Naive thymus-derived CD4-positive, alpha-beta T cell (primary cell): ENCODE results near the gene DRC7. TPM values are rescaled to one million over a fixed set of nuclear protein-coding genes. Genes with fewer than 3 reads are reported as not detected.

Experiments
- ATAC-seq: fragments of 150-1000 bp; cut with Tn5 transposase; 2 replicates; pipeline ENCODE4 v1.10.0; 2021; ENCODE audit warnings: mild to moderate bottlenecking, moderate library complexity
- CTCF ChIA-PET: fragments of 350-600 bp; sonication (Branson Sonifier 250); formaldehyde crosslinking; loops from one replicate; lab custom pipeline; 2021; ENCODE audit warnings: antibody characterized with exemption; lab: Charles Lee
- POLR2A ChIA-PET: fragments of 350-600 bp; sonication (Branson Sonifier 250); formaldehyde crosslinking; loops from one replicate; lab custom pipeline; 2021; ENCODE audit warnings: antibody characterized with exemption, inconsistent platforms; lab: Charles Lee
- DNase-seq, 9 donors: peaks; one replicate each; pipeline versions ENCODE4 v3.0.0 to v3.0.0-alpha.2; 2020 to 2022; ENCODE audit warnings: mixed read lengths in 1 of 9
- H3K27ac ChIP-seq: one replicate; pipeline ENCODE4 v1.7.0; 2013; ENCODE audit warnings: mild to moderate bottlenecking, low read depth, low read length, moderate library complexity
- H3K27me3 ChIP-seq, 2 donors: one replicate each; pipeline ENCODE4 v1.7.0; 2013; ENCODE audit warnings: low read length in 2 of 2, mild to moderate bottlenecking in 2 of 2, moderate library complexity in 2 of 2; ENCODE audit not compliant: control insufficient read depth in 2 of 2, insufficient read depth in 2 of 2
- H3K36me3 ChIP-seq, 3 experiments: 1 replicate in 2 of 3; 2 replicates in 1 of 3; pipeline ENCODE4 v1.7.0; 2013; ENCODE audit warnings: low read length in 3 of 3, mild to moderate bottlenecking in 3 of 3, moderate library complexity in 1 of 3; ENCODE audit not compliant: insufficient read depth in 3 of 3, control insufficient read depth in 2 of 3
- H3K4me1 ChIP-seq, 2 donors: one replicate each; pipeline ENCODE4 v1.7.0; 2013; ENCODE audit warnings: low read length in 2 of 2, mild to moderate bottlenecking in 2 of 2, moderate library complexity in 1 of 2; ENCODE audit not compliant: control insufficient read depth in 2 of 2, insufficient read depth in 2 of 2
- H3K4me3 ChIP-seq: 2 replicates; pipeline ENCODE4 v1.7.0; 2013; ENCODE audit warnings: mild to moderate bottlenecking, low read length
- H3K9me3 ChIP-seq, 3 experiments: 1 replicate in 2 of 3; 2 replicates in 1 of 3; pipeline ENCODE4 v1.7.0; 2013; ENCODE audit warnings: low read length in 3 of 3; ENCODE audit not compliant: control insufficient read depth in 2 of 3
- H3K27ac Mint-ChIP-seq, 9 donors: one replicate each; pipeline ENCODE4 v1.8.0; 2020 to 2022; ENCODE audit warnings: mixed read lengths in 9 of 9, mild to moderate bottlenecking in 8 of 9, moderate library complexity in 5 of 9, inconsistent platforms in 2 of 9
- H3K27me3 Mint-ChIP-seq, 5 donors: one replicate each; pipeline ENCODE4 v1.8.0; 2021 to 2022; ENCODE audit warnings: mixed read lengths in 5 of 5, mild to moderate bottlenecking in 1 of 5
- H3K36me3 Mint-ChIP-seq, 5 donors: one replicate each; pipeline ENCODE4 v1.8.0; 2020 to 2022; ENCODE audit warnings: mixed read lengths in 5 of 5, mild to moderate bottlenecking in 3 of 5, inconsistent platforms in 1 of 5
- H3K4me1 Mint-ChIP-seq, 7 donors: one replicate each; pipeline ENCODE4 v1.8.0; 2020 to 2022; ENCODE audit warnings: mixed read lengths in 7 of 7, mild to moderate bottlenecking in 3 of 7, inconsistent platforms in 1 of 7
- H3K4me3 Mint-ChIP-seq, 10 donors: one replicate each; pipeline ENCODE4 v1.8.0; 2020 to 2022; ENCODE audit warnings: mild to moderate bottlenecking in 10 of 10, mixed read lengths in 10 of 10, moderate library complexity in 6 of 10, inconsistent platforms in 2 of 10
- H3K9me3 Mint-ChIP-seq, 11 donors: one replicate each; pipeline ENCODE4 v1.8.0; 2020 to 2022; ENCODE audit warnings: mixed read lengths in 11 of 11, mild to moderate bottlenecking in 4 of 11, inconsistent platforms in 1 of 11, moderate library complexity in 1 of 11
- intact Hi-C, 2 donors: fragments of 100-400 bp; cut with micrococcal nuclease; formaldehyde crosslinking; loops; one replicate each; pipeline ENCODE4 v1.15.1; 2023
- polyA plus RNA-seq, 2 donors: library from polyadenylated mRNA; unstranded; fragments of 300-500 nt; fragmentation: Illumina TruSeq; gene quantifications; one replicate each; pipeline ENCODE4 v1.2.3, GENCODE V29; 2021
- total RNA-seq, 6 experiments: library from RNA in 5 of 6; stranded (reverse) in 5 of 6; gene quantifications; 1 replicate in 5 of 6; 2 replicates in 1 of 6; pipeline ENCODE4 v1.2.3 and lab custom pipeline; 2021 to 2026

Gene DRC7
- total and polyA plus RNA-seq, 7 experiments from 2014 or later, result not detected

DNA sequence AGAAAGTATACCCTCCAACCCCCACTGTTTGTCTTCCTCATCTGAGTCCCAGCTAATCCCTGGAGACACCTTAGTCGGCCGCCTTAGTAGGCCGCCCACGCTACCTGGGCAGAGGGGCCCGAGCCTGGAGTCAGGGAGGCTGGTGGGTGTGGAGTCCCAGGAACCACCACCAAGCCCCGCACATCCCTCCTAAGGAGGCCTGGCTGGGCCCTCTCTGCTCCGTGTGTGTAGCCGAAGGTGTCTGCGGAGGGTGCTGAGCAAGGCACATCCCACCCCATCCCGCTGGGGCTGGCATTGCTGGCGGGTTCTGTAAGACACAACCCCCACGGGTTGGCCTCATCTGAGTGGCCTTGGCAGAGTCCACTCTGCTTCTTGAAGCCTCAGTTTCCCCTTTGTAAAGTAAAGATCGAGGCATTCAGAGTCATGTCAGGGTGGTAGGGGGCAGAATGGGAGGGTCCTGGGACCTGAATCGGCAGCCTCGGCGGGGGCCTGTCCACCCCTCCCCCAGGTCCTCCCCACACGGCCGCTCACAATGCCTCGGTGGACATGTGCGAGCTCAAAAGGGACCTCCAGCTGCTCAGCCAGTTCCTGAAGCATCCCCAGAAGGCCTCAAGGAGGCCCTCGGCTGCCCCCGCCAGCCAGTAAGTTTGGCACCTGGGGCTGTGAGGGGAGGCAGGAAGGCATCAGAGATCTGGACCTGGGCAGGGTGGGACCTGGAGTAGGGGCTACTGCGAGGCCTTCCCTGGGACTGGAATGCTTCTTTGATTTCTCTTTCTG, 41.7 kb upstream of the DRC7 start:
- H3K4me3 Mint-ChIP-seq, result no peak overlapping the region
- POLR2A ChIA-PET, result no interaction called here

GRCh38 chr16:57653936-57654335, 40.7 kb upstream of the DRC7 start:
- Histone ChIP-seq H3K36me3 (no peaks in the 10 kb centered on the region), H3K27ac (no peak overlapping the region), H3K4me1 (peaks cover 0 to 24% of the 10 kb centered on the region in 2 donors), H3K4me3 (no peak overlapping the region), H3K27me3 (no peaks in the 10 kb centered on the region), H3K9me3 (no peaks in the 10 kb centered on the region)
- intact Hi-C loops, result loop anchor here in 1 of 2 donors (5.0 kb wide), 1 partner anchor 83 kb away; the partner anchor contains the start of gene KATNB1
- no peaks in the 10 kb centered on the region for H3K36me3 Mint-ChIP-seq
- no peak overlapping the region for H3K4me3 Mint-ChIP-seq
- CTCF ChIA-PET, result interaction anchor here (0.6 kb wide), 1 partner anchor 53 kb away, joined by 3 read pairs; no protein-coding TSS in a partner anchor
- no peak for ATAC-seq
- DNase-seq, result no peak
- H3K9me3 Mint-ChIP-seq, result peaks cover 0 to 1% (median 0%) of the 10 kb centered on the region in 11 donors
- no peak overlapping the region for H3K27ac Mint-ChIP-seq
- peaks cover 6 to 22% (median 9%) of the 10 kb centered on the region in 7 donors for H3K4me1 Mint-ChIP-seq
- POLR2A ChIA-PET, result no interaction called here
- H3K27me3 Mint-ChIP-seq, result no peaks in the 10 kb centered on the region

More for the DNA sequence above, 41.7 kb upstream of the DRC7 start:
- peaks cover 6 to 30% (median 12%) of the 10 kb centered on the region in 7 donors for H3K4me1 Mint-ChIP-seq
- no peaks in the 10 kb centered on the region for H3K27me3 Mint-ChIP-seq
- H3K4me1 ChIP-seq, result peaks cover 0 to 35% of the 10 kb centered on the region in 2 donors
- no peaks in the 10 kb centered on the region for H3K36me3 Mint-ChIP-seq
- H3K9me3 Mint-ChIP-seq, result peaks cover 0 to 1% (median 0%) of the 10 kb centered on the region in 11 donors
- H3K27me3 ChIP-seq, result no peaks in the 10 kb centered on the region
- DNase-seq (no peak), ATAC-seq (no peak)
- CTCF ChIA-PET, result interaction anchor here (0.5 to 1.0 kb wide), 3 partner anchors 15 to 685 kb away, joined by 3 read pairs; no protein-coding TSS in a partner anchor
- no peak overlapping the region for H3K4me3 ChIP-seq
- intact Hi-C loops, result loop anchor here in 1 of 2 donors (5.0 kb wide), 1 partner anchor 84 kb away; the partner anchor contains the start of gene KATNB1
- no peaks in the 10 kb centered on the region for H3K36me3 ChIP-seq
- H3K9me3 ChIP-seq, result no peaks in the 10 kb centered on the region
- peak overlapping the region in 1 of 9 donors; percentile 5 for H3K27ac Mint-ChIP-seq
- no peak overlapping the region for H3K27ac ChIP-seq

DNA sequence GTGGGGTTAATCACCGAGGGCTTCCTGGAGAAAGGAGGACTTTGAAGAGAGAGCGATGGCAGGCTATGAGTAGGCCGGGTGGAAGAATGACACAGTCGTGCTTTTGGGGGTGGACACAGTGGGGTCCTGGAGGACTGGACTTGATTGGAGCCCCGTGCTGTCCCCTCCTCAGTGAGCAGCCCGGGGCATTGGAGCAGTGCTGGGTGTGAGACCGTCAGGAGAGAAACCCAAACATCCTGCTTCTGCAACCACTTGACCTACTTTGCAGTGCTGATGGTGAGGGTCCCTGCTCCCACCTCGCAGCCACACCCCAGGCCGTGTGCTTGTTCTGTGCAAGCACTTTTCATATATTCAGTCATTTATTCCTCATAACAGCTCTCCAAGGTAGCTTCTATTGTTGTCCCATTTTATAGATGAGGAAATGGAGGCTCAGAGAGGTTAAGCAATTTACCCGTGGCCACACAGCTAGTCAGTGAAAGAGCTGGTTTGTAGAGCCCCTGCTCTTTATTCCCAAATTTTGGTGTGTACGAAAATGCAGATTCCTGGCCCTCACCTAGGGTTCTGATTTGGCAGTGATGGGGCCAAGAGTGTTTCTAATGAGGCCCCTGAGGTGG, 38.2 kb upstream of the DRC7 start:
- H3K4me3 Mint-ChIP-seq, result peak overlapping the region in 1 of 10 donors; percentile 16
- H3K27me3 Mint-ChIP-seq, result no peaks in the 10 kb centered on the region
- H3K9me3 Mint-ChIP-seq, result no peaks in the 10 kb centered on the region
- ChIA-PET CTCF (interaction anchor here (1.4 kb wide), 1 partner anchor 8 kb away, joined by 7 read pairs; no protein-coding TSS in a partner anchor), POLR2A (no interaction called here)
- intact Hi-C loops, result no loop called here
- peaks cover 5 to 12% (median 9%) of the 10 kb centered on the region in 7 donors for H3K4me1 Mint-ChIP-seq
- no peaks in the 10 kb centered on the region for H3K27me3 ChIP-seq
- H3K9me3 ChIP-seq, result no peaks in the 10 kb centered on the region
- DNase-seq (no peak), ATAC-seq (no peak)
- no peaks in the 10 kb centered on the region for H3K36me3 Mint-ChIP-seq
- H3K4me1 ChIP-seq, result peaks cover 0 to 22% of the 10 kb centered on the region in 2 donors
- H3K27ac Mint-ChIP-seq, result peak overlapping the region in 1 of 9 donors; percentile 30
- H3K36me3 ChIP-seq, result no peaks in the 10 kb centered on the region
- H3K4me3 ChIP-seq, result no peak overlapping the region
- no peak overlapping the region for H3K27ac ChIP-seq

GRCh38 chr16:57657228-57657627, 37.4 kb upstream of the DRC7 start:
- no peaks in the 10 kb centered on the region for H3K36me3 ChIP-seq
- Mint-ChIP-seq H3K27ac (no peak overlapping the region), H3K4me3 (no peak overlapping the region), H3K9me3 (no peaks in the 10 kb centered on the region), H3K4me1 (peaks cover 0 to 5% (median under 1%) of the 10 kb centered on the region in 7 donors), H3K27me3 (no peaks in the 10 kb centered on the region), H3K36me3 (peaks cover 0 to 1% (median 0%) of the 10 kb centered on the region in 5 donors)
- CTCF ChIA-PET, result interaction anchor here (1.4 kb wide), 1 partner anchor 9 kb away, joined by 7 read pairs; no protein-coding TSS in a partner anchor
- no peak for ATAC-seq
- POLR2A ChIA-PET, result no interaction called here
- no peak for DNase-seq
- no peak overlapping the region for H3K4me3 ChIP-seq
- H3K9me3 ChIP-seq, result no peaks in the 10 kb centered on the region
- H3K27me3 ChIP-seq, result no peaks in the 10 kb centered on the region
- no peak overlapping the region for H3K27ac ChIP-seq
- peaks cover 0 to 18% of the 10 kb centered on the region in 2 donors for H3K4me1 ChIP-seq
- intact Hi-C loops, result no loop called here

DNA sequence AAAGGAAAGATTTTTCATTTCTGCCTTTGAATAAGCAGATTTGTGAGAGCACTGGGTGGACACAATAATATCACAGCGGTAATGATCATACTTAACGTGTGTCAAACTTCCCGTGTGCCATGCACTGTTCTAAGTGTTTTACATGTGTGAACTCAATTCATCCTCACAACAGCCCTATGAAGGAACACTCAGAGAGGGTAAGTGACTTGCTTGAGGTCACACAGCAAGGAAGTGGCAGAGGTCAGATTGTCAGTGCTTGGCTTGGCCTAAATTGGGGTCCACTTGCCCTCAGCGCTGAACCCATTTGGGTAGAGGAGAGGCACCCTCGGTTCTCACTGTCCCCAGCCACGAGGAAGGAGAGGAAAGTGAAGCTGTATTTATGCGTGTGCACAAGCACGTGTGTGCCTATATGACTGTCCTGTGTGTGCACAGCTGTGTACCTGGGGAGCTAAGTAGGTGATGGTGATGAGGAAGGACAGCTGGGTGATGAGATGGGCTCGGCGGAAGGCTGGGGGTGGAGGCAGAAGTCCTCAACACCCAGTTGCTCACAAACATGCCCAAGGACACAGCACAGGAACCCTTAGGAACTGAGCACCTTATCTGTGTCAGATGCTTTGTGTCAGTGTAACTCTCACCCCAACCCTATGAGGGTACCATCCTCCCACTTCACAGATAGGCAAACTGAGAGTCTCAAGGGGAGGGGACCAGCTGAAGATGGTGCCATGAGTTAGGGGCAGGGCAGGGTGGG, 36.3 kb upstream of the DRC7 start:
- H3K4me1 ChIP-seq, result peaks cover 0 to 15% of the 10 kb centered on the region in 2 donors
- H3K4me1 Mint-ChIP-seq, result peaks cover 0 to 5% (median 0%) of the 10 kb centered on the region in 7 donors
- H3K27ac ChIP-seq, result no peak overlapping the region
- H3K27me3 ChIP-seq, result no peaks in the 10 kb centered on the region
- ChIA-PET POLR2A (no interaction called here), CTCF (interaction anchor here (1.4 kb wide), 1 partner anchor 10 kb away, joined by 7 read pairs; no protein-coding TSS in a partner anchor)
- no peaks in the 10 kb centered on the region for H3K9me3 Mint-ChIP-seq
- ATAC-seq, result no peak
- no peaks in the 10 kb centered on the region for H3K27me3 Mint-ChIP-seq
- peaks cover 0 to 1% (median 0%) of the 10 kb centered on the region in 5 donors for H3K36me3 Mint-ChIP-seq
- no peak for DNase-seq
- no peaks in the 10 kb centered on the region for H3K9me3 ChIP-seq
- intact Hi-C loops, result no loop called here
- H3K4me3 ChIP-seq, result no peak overlapping the region
- H3K27ac Mint-ChIP-seq, result peak overlapping the region in 1 of 9 donors; percentile 45
- H3K36me3 ChIP-seq, result no peaks in the 10 kb centered on the region
- H3K4me3 Mint-ChIP-seq, result no peak overlapping the region
